ENCODE measurements around the gene SETBP1. TPM values are rescaled to one million over a fixed set of nuclear protein-coding genes. Genes with fewer than 3 reads are reported as not detected.

SETBP1 gene
- total and polyA plus RNA-seq, 2 of the 4 experiments (the other 2 are of a cell fraction): 0.19 to 0.36 TPM

- no peak overlapping the region for H2AK9ac ChIP-seq (replicated peaks; ENCODE audit: low read depth, low read length, poor library complexity)
- in situ Hi-C loops (cut with MboI; ENCODE audit: low sequenced_read_pairs) (no loop called here), intact Hi-C loops (cut with micrococcal nuclease) (no loop called here), dilution Hi-C loops (cut with HindIII; ENCODE audit: low sequenced_read_pairs, unreplicated experiment) (no loop called here)
- no peaks in the 10 kb centered on the region; the same call in 1 of the 2 replicates for H3K4me1 ChIP-seq (ENCODE audit: control insufficient read depth, insufficient read depth, low read length)
- no peaks in the 10 kb centered on the region for H3K79me1 ChIP-seq (ENCODE audit: low read depth in 1 of 2, low read length in 2 of 2)
- WGBS, 2 experiments (ENCODE audit: extremely low coverage in 2 of 2, insufficient read length in 1 of 2): no CpG with 5 or more reads among the region's 6 CpGs
- no peak overlapping the region for H3K4me2 ChIP-seq (ENCODE audit: low read depth, low read length)
- no peak overlapping the region for H2AFZ ChIP-seq (replicated peaks; ENCODE audit: low read length, poor library complexity)
- H3K9ac ChIP-seq (ENCODE audit: low read depth, low read length): no peak overlapping the region
- H4K5ac ChIP-seq (ENCODE audit: low read depth, low read length): no peak overlapping the region
- no peak overlapping the region for H3K27ac ChIP-seq (ENCODE audit: insufficient read depth, low read length)
- ChIA-PET CTCF (no interaction called here), POLR2A (ENCODE audit: unreplicated experiment) (no interaction called here)
- H4K8ac ChIP-seq (ENCODE audit: low read depth in 2 of 2, low read length in 2 of 2): no peak overlapping the region
- no peaks in the 10 kb centered on the region for H3K9me1 ChIP-seq (ENCODE audit: insufficient read depth, low read length)
- H4K91ac ChIP-seq (ENCODE audit: insufficient read depth, low read depth, low read length): no peak overlapping the region
- H3K14ac ChIP-seq (replicated peaks; ENCODE audit: low read depth, low read length): no peak overlapping the region
- no TSS peak for BruUV-seq (replicated peaks)
- TF ChIP-seq ELK1 (IDR thresholded peaks at IDR 0.05; ENCODE audit: borderline replicate concordance, low read depth, low read length): no peak
- TF ChIP-seq CTCF (conservative IDR thresholded peaks at IDR 0.05; ENCODE audit: low read depth, low read length): no peak
- TF ChIP-seq MAZ (IDR thresholded peaks at IDR 0.05; ENCODE audit: borderline replicate concordance, low read depth, low read length): no peak
- TF ChIP-seq USF2 (IDR thresholded peaks at IDR 0.05; ENCODE audit: low read depth, low read length): no peak
- no peak for TF ChIP-seq MAFK (IDR thresholded peaks at IDR 0.05; ENCODE audit: low read depth, low read length)
- TF ChIP-seq RFX5 (IDR thresholded peaks at IDR 0.05; ENCODE audit: low read depth, low read length): no peak
- TF ChIP-seq BHLHE40 (IDR thresholded peaks at IDR 0.05; ENCODE audit: low read depth, low read length): no peak
- TF ChIP-seq SMC3 (IDR thresholded peaks at IDR 0.05; ENCODE audit: low read depth, low read length): no peak
- TF ChIP-seq CEBPB (IDR thresholded peaks at IDR 0.05; ENCODE audit: low read depth, low read length): no peak
- no peak for TF ChIP-seq RCOR1 (IDR thresholded peaks at IDR 0.05; ENCODE audit: insufficient replicate concordance, low read length)
- no peak for TF ChIP-seq NFE2L2 (IDR thresholded peaks at IDR 0.05; ENCODE audit: low read depth, low read length)
- TF ChIP-seq FOS (IDR thresholded peaks at IDR 0.05; ENCODE audit: low read depth, low read length): no peak
- TF ChIP-seq POLR2A (IDR thresholded peaks at IDR 0.05; ENCODE audit: low read depth, low read length): no peak
- TF ChIP-seq MXI1 (IDR thresholded peaks at IDR 0.05; ENCODE audit: borderline replicate concordance, low read depth, low read length): no peak
- no peak for TF ChIP-seq RAD21 (IDR thresholded peaks at IDR 0.05; ENCODE audit: low read length)
- no peak for TF ChIP-seq CHD1 (IDR thresholded peaks at IDR 0.05; ENCODE audit: low read depth, low read length)
- no peak overlapping the region for H2BK20ac ChIP-seq (ENCODE audit: low read depth, low read length)
- no peak overlapping the region for H3K4me3 ChIP-seq (ENCODE audit: insufficient read depth, low read depth, low read length)
- no peak overlapping the region for H2BK15ac ChIP-seq (ENCODE audit: low read depth, low read length)
- no peak overlapping the region for H3K4ac ChIP-seq (ENCODE audit: low read depth, low read length)
- no peak overlapping the region for H2BK120ac ChIP-seq (ENCODE audit: low read depth, low read length)
- H3K18ac ChIP-seq (ENCODE audit: low read depth, low read length): no peak overlapping the region
- H2BK5ac ChIP-seq (ENCODE audit: low read depth, low read length, poor library complexity, severe bottlenecking): no peak overlapping the region
- no peaks in the 10 kb centered on the region for H3K36me3 ChIP-seq (ENCODE audit: control insufficient read depth, insufficient read depth, low read length)
- no peaks in the 10 kb centered on the region for H3K27me3 ChIP-seq (ENCODE audit: control insufficient read depth, insufficient read depth, low read length)
- DNase-seq: no peak
- no peak overlapping the region for H3K56ac ChIP-seq (ENCODE audit: extremely low read depth, insufficient read depth, low read length)
- no peak overlapping the region for H2AK5ac ChIP-seq (ENCODE audit: low read depth, low read length)
- H4K20me1 ChIP-seq (ENCODE audit: insufficient read depth, low read length): no peaks in the 10 kb centered on the region
- H3K9me3 ChIP-seq (ENCODE audit: control insufficient read depth, insufficient read depth, low read length): no peaks in the 10 kb centered on the region
- H3K23ac ChIP-seq (ENCODE audit: low read depth, low read length): no peak overlapping the region
- ATAC-seq (ENCODE audit: low read depth): no peak
These were observed 35.2 kb downstream of the SETBP1 start for GRCh38 chr18:44715842-44716241.

All from IMR-90 (cell line).